Activated naive CD8-positive, alpha-beta T cell treated with anti-CD3 and anti-CD28 coated beads, Interleukin-2, amount 50 U/mL, for 16 hours (primary cell): ENCODE measurements around the gene CUX1.

ENCODE experiments used
- DNase-seq: peaks from one replicate; pipeline ENCODE4 v3.0.0-alpha.2; 2020; ENCODE audit warnings: low read depth, low spot score

CUX1 gene

GRCh38 chr7:102072636-102073209, 255.3 kb downstream of the CUX1 start:
- no peak for DNase-seq

- no peak for DNase-seq
These were observed 256.8 kb downstream of the CUX1 start for GRCh38 chr7:102073931-102074880.

- no peak for DNase-seq
These were observed 257.7 kb downstream of the CUX1 start for GRCh38 chr7:102075126-102075525.

- no peak for DNase-seq
These were observed 258.2 kb downstream of the CUX1 start for GRCh38 chr7:102075553-102076135.

GRCh38 chr7:102077081-102077480, 259.7 kb downstream of the CUX1 start:
- DNase-seq: no peak

- no peak for DNase-seq
These were observed 262.0 kb downstream of the CUX1 start for GRCh38 chr7:102079140-102080018.

GRCh38 chr7:102080019-102080433, 262.6 kb downstream of the CUX1 start:
- no peak for DNase-seq

GRCh38 chr7:102080434-102081243, 263.2 kb downstream of the CUX1 start:
- DNase-seq: no peak

GRCh38 chr7:102081244-102081627, 263.8 kb downstream of the CUX1 start:
- no peak for DNase-seq

GRCh38 chr7:102082693-102083368, 265.4 kb downstream of the CUX1 start:
- DNase-seq: no peak

- DNase-seq: no peak
These were observed 267.9 kb downstream of the CUX1 start for GRCh38 chr7:102085218-102085772.

- DNase-seq: no peak
These were observed 272.0 kb downstream of the CUX1 start for GRCh38 chr7:102089175-102090098.

- no peak for DNase-seq
These were observed 276.3 kb downstream of the CUX1 start for GRCh38 chr7:102093599-102094315.

GRCh38 chr7:102094316-102094650, 276.9 kb downstream of the CUX1 start:
- DNase-seq: no peak

- DNase-seq: no peak
These were observed 278.0 kb downstream of the CUX1 start for GRCh38 chr7:102095321-102096011.

- DNase-seq: no peak
These were observed 278.5 kb downstream of the CUX1 start for GRCh38 chr7:102096012-102096332.

GRCh38 chr7:102096706-102097427, 279.4 kb downstream of the CUX1 start:
- DNase-seq: no peak
